ENCODE measurements around the gene FYN.

FYN gene

DNA sequence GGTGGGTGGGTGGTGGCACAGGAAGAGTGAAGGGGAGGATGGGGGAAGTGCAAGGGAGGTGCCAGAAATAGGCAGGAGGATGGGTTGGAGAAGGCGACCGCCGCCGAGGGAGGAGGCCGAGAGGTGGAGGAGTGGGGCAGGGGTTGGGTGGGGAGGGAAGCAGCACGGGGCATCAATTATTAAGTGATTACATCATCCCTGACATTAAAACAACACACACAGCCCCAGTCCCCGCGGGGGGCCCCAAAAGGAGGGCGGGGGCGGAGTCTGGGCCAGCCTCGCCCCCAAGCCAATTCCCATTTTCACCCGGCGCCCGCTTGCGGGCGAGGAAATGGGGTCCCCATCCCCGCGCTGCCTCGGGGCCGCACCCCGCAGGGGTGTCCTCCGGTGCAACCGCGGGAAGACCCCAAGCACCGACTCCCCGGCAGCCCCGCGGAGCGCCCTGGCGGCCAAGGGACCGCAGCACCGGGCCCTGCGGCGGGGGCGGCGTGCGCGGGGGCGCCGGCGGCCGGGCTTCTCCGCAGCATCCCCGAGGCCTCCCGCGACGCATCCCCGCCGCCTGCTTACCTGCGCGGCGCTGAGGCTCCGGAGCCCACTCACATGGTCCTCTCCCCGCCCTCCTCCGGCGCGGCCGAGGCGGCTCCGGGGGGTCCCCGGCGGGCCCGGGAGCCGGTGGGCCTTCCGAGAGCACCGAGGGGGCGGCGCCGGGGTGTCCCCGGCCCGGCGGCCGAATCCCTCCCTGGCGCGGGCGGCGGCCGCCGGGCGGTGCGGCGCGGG, 663 bp downstream of the FYN start:
- no peaks in the 10 kb centered on the region for H3K27me3 Mint-ChIP-seq
- peaks cover 25% of the 10 kb centered on the region for H3K36me3 Mint-ChIP-seq (ENCODE audit: insufficient read depth)
- H3K27ac Mint-ChIP-seq (ENCODE audit: low read depth): peak overlapping the region; percentile 95
- H3K9me3 Mint-ChIP-seq: no peaks in the 10 kb centered on the region
- peaks cover 46% of the 10 kb centered on the region for H3K4me1 Mint-ChIP-seq
- H3K4me3 Mint-ChIP-seq: peak overlapping the region; percentile 99
- DNase-seq (ENCODE audit: low spot score in 2 of 2) (peak; percentile 60 to 62), ATAC-seq (replicated peaks; ENCODE audit: extremely low read depth, poor library complexity, severe bottlenecking) (peak; percentile 21)

DNA sequence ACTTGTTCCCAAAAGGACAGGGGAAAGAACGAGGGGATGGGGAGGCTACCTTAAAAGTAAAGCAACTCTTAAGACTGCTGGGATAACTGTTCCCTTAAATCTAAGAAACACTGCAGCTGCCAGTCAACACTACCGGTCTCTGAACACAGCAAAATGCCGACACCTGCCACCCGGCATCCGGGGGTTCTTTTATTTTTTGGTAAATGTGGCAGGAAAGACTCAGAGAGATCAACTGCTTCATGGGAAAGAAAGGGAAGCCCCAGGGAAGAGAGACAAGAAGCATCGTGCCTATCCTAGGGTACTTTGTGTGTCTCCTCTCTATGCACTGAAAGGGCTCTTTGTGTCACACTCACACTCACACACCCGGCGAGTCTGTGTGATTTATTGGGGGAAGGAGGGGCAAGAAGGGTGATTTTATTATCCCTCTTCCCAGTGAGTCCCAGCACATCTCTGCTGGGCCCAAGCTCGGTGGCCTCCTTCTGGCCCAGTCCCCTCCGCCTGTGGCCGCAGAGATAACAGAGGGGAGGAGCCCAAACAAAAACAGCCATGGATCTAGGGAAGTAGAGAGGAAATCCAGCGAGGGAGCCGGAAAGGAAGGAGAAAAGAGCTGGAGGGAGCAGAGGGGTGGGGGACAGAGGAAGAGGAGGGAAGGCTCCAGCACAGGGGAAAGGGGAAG, 1.4 kb downstream of the FYN start:
- peaks cover 54% of the 10 kb centered on the region for H3K4me1 Mint-ChIP-seq
- H3K27ac Mint-ChIP-seq (ENCODE audit: low read depth): peak overlapping the region; percentile 95
- no peak for ATAC-seq (replicated peaks; ENCODE audit: extremely low read depth, poor library complexity, severe bottlenecking)
- H3K4me3 Mint-ChIP-seq: peak overlapping the region; percentile 99
- peak in 1 of 2 donors; percentile 32 for DNase-seq (ENCODE audit: low spot score in 2 of 2)
- H3K9me3 Mint-ChIP-seq: no peaks in the 10 kb centered on the region
- no peaks in the 10 kb centered on the region for H3K27me3 Mint-ChIP-seq
- peaks cover 27% of the 10 kb centered on the region for H3K36me3 Mint-ChIP-seq (ENCODE audit: insufficient read depth)

- Mint-ChIP-seq H3K4me3 (peak overlapping the region; percentile 99), H3K9me3 (no peaks in the 10 kb centered on the region), H3K27me3 (no peaks in the 10 kb centered on the region), H3K4me1 (peaks cover 60% of the 10 kb centered on the region), H3K27ac (ENCODE audit: low read depth) (peak overlapping the region; percentile 95), H3K36me3 (ENCODE audit: insufficient read depth) (peaks cover 27% of the 10 kb centered on the region)
- ATAC-seq (replicated peaks; ENCODE audit: extremely low read depth, poor library complexity, severe bottlenecking) (peak; percentile 6), DNase-seq (ENCODE audit: low spot score in 2 of 2) (peak in 1 of 2 donors; percentile 31)
These were observed 2.0 kb downstream of the FYN start for GRCh38 chr6:111871207-111871606.

GRCh38 chr6:111870742-111871064, 2.5 kb downstream of the FYN start:
- DNase-seq (ENCODE audit: low spot score in 2 of 2): no peak
- Mint-ChIP-seq H3K36me3 (ENCODE audit: insufficient read depth) (peaks cover 26% of the 10 kb centered on the region), H3K4me1 (peaks cover 65% of the 10 kb centered on the region), H3K27ac (ENCODE audit: low read depth) (peak overlapping the region; percentile 95), H3K27me3 (no peaks in the 10 kb centered on the region), H3K9me3 (no peaks in the 10 kb centered on the region), H3K4me3 (peak overlapping the region; percentile 99)
- ATAC-seq (replicated peaks; ENCODE audit: extremely low read depth, poor library complexity, severe bottlenecking): no peak

GRCh38 chr6:111870051-111870741, 3.1 kb downstream of the FYN start:
- DNase-seq (ENCODE audit: low spot score in 2 of 2): peak in 1 of 2 donors; percentile 24
- H3K4me3 Mint-ChIP-seq: peak overlapping the region; percentile 99
- ATAC-seq (replicated peaks; ENCODE audit: extremely low read depth, poor library complexity, severe bottlenecking): no peak
- no peaks in the 10 kb centered on the region for H3K9me3 Mint-ChIP-seq
- peak overlapping the region; percentile 95 for H3K27ac Mint-ChIP-seq (ENCODE audit: low read depth)
- peaks cover 26% of the 10 kb centered on the region for H3K36me3 Mint-ChIP-seq (ENCODE audit: insufficient read depth)
- H3K27me3 Mint-ChIP-seq: no peaks in the 10 kb centered on the region
- H3K4me1 Mint-ChIP-seq: peaks cover 70% of the 10 kb centered on the region

DNA sequence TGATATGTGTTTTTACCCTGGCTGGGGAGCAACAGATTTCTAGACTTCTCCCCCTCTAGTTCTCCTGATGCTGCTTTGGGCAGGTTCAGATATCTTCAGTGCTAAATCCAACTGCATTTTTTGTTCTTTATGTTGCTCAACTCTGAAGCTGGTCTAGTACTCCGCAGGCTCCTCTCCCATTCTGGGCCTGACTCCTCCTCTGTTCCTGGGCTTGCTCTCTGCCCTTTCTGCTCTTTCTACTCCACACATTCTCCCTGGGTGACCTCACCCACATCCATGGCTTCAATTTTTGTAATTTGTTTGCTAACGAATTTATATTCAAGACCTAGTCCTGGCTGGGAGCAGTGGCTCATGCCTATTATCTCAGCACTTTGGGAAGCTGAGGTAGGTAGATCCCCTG, 6.4 kb downstream of the FYN start:
- Mint-ChIP-seq H3K27ac (ENCODE audit: low read depth) (peak overlapping the region; percentile 30), H3K27me3 (no peaks in the 10 kb centered on the region), H3K4me3 (peak overlapping the region; percentile 99), H3K36me3 (ENCODE audit: insufficient read depth) (peaks cover 25% of the 10 kb centered on the region), H3K4me1 (peaks cover 88% of the 10 kb centered on the region), H3K9me3 (no peaks in the 10 kb centered on the region)
- DNase-seq (ENCODE audit: low spot score in 2 of 2) (no peak), ATAC-seq (replicated peaks; ENCODE audit: extremely low read depth, poor library complexity, severe bottlenecking) (no peak)

- H3K4me3 Mint-ChIP-seq: peak overlapping the region; percentile 99
These were observed 7.2 kb downstream of the FYN start for GRCh38 chr6:111865909-111866546.

GRCh38 chr6:111865049-111865585, 8.1 kb downstream of the FYN start:
- peaks cover 99% of the 10 kb centered on the region for H3K4me1 Mint-ChIP-seq
- H3K4me3 Mint-ChIP-seq: peak overlapping the region; percentile 99
- H3K9me3 Mint-ChIP-seq: no peaks in the 10 kb centered on the region
- ATAC-seq (replicated peaks; ENCODE audit: extremely low read depth, poor library complexity, severe bottlenecking): no peak
- peaks cover 21% of the 10 kb centered on the region for H3K36me3 Mint-ChIP-seq (ENCODE audit: insufficient read depth)
- H3K27me3 Mint-ChIP-seq: no peaks in the 10 kb centered on the region
- no peak overlapping the region for H3K27ac Mint-ChIP-seq (ENCODE audit: low read depth)
- no peak for DNase-seq (ENCODE audit: low spot score in 2 of 2)

More at GRCh38 chr6:111865909-111866546, 7.2 kb downstream of the FYN start:
- ATAC-seq (replicated peaks; ENCODE audit: extremely low read depth, poor library complexity, severe bottlenecking) (no peak), DNase-seq (ENCODE audit: low spot score in 2 of 2) (no peak)
- Mint-ChIP-seq H3K27ac (ENCODE audit: low read depth) (peak overlapping the region; percentile 30), H3K36me3 (ENCODE audit: insufficient read depth) (peaks cover 21% of the 10 kb centered on the region), H3K27me3 (no peaks in the 10 kb centered on the region), H3K9me3 (no peaks in the 10 kb centered on the region), H3K4me1 (peaks cover 96% of the 10 kb centered on the region)

DNA sequence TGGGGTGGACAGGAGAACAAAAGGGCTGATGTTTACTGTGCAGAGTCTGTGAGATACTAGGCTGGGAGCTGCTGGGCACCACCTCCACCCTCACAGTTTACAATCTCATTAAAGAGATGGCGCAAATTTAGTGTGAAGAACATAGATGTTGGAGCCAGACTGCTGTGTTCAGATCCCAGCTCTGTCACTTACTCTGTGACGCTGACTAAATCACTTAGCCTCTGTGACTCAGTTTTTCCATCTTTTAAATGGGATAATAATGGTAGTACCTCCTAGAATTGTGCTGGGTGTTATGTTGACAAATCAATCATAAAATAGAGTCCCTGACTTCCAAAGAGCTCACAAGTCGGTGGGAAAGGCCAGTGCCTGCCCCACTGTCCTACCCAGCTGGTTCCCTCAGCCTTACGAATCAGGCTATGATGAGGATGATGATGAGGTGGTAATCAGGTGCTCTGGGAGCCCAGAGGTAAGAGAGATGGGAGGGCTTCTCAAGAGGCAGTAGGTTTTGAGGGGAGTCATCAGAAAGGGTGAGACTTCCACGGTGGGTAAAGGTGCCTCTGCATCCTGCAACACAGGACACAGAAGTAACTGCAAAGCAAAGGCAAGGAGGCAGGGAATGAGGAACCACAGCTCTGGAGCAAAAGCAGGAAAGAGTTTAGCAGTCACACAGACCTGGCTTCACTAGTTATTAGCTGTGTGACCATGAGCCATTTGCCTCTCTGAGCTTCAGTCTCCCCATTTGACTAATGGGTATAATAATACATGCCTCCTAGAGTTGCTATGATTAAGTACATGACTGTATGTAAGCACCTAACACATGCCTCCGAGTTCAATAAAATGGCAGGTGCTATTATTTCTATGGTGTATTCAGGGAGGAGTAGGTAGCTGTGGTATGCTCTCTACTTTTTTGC, 8.9 kb downstream of the FYN start:
- peak overlapping the region; percentile 63 for H3K27ac Mint-ChIP-seq (ENCODE audit: low read depth)
- peak overlapping the region; percentile 99 for H3K4me3 Mint-ChIP-seq
- no peaks in the 10 kb centered on the region for H3K9me3 Mint-ChIP-seq
- no peak for DNase-seq (ENCODE audit: low spot score in 2 of 2)
- H3K27me3 Mint-ChIP-seq: no peaks in the 10 kb centered on the region
- ATAC-seq (replicated peaks; ENCODE audit: extremely low read depth, poor library complexity, severe bottlenecking): no peak
- H3K4me1 Mint-ChIP-seq: peaks cover 99% of the 10 kb centered on the region
- peaks cover 22% of the 10 kb centered on the region for H3K36me3 Mint-ChIP-seq (ENCODE audit: insufficient read depth)

GRCh38 chr6:111862741-111863140, 10.5 kb downstream of the FYN start:
- no peaks in the 10 kb centered on the region for H3K27me3 Mint-ChIP-seq
- H3K36me3 Mint-ChIP-seq (ENCODE audit: insufficient read depth): peaks cover 24% of the 10 kb centered on the region
- DNase-seq (ENCODE audit: low spot score in 2 of 2): no peak
- ATAC-seq (replicated peaks; ENCODE audit: extremely low read depth, poor library complexity, severe bottlenecking): no peak
- H3K9me3 Mint-ChIP-seq: no peaks in the 10 kb centered on the region
- peaks cover 99% of the 10 kb centered on the region for H3K4me1 Mint-ChIP-seq
- no peak overlapping the region for H3K27ac Mint-ChIP-seq (ENCODE audit: low read depth)
- no peak overlapping the region for H3K4me3 Mint-ChIP-seq

DNA sequence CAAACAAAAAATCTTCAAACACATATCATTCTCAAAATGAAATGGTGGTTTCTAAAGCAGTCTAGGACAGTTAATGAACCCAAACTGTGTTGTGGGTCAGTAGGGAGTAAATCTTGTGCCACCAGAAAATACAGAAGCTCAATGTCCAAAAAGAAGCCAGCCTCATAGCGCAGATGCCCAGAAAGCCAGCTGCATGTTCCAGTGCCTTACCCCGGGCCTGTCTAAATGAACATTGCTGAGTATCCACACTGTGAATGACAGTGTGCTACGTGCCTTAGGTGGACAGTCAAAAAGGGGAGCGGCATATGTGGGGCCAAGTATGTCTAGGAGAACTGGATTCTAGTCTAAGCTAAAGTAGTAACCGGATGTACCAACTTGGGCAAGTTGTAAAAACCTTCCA, 10.9 kb downstream of the FYN start:
- Mint-ChIP-seq H3K27me3 (no peaks in the 10 kb centered on the region), H3K27ac (ENCODE audit: low read depth) (peak overlapping the region; percentile 17)

More for the DNA sequence above, 10.9 kb downstream of the FYN start:
- Mint-ChIP-seq H3K4me1 (peaks cover 99% of the 10 kb centered on the region), H3K4me3 (peak overlapping the region; percentile 53), H3K9me3 (no peaks in the 10 kb centered on the region), H3K36me3 (ENCODE audit: insufficient read depth) (peaks cover 21% of the 10 kb centered on the region)
- ATAC-seq (replicated peaks; ENCODE audit: extremely low read depth, poor library complexity, severe bottlenecking): no peak
- DNase-seq (ENCODE audit: low spot score in 2 of 2): no peak

Measured in central memory CD8-positive, alpha-beta T cell (primary cell).